OCI-LY7 (cell line): ENCODE measurements around the gene RHNO1. TPM values are rescaled to one million over a fixed set of nuclear protein-coding genes. Genes with fewer than 3 reads are reported as not detected.

Experiments used
- BruUV-seq: library from RNA; stranded (reverse); fragments of 400-500 nt; replicated peaks from 2 replicates; lab custom pipeline; 2021; lab: Mats Ljungman, UMichigan
- CTCF ChIA-PET: fragments of 300-600 bp; sonication (Branson Sonifier 250); formaldehyde crosslinking; loops from one replicate; lab custom pipeline; 2022; ENCODE audit warnings: antibody characterized with exemption; ENCODE audit not compliant: unreplicated experiment; lab: Charles Lee
- POLR2A ChIA-PET: fragments of 300-600 bp; sonication (Branson Sonifier 250); formaldehyde crosslinking; loops from one replicate; lab custom pipeline; 2022; ENCODE audit warnings: antibody characterized with exemption; lab: Charles Lee
- DNase-seq: peaks from one replicate; pipeline ENCODE4 v3.0.0-alpha.2; 2015; ENCODE audit warnings: low spot score
- H2AFZ ChIP-seq: fragments of 200-600 bp; sonication (generic), shearing (Covaris generic); 2 replicates; pipeline ENCODE4 v1.6.1; 2014; ENCODE audit warnings: mild to moderate bottlenecking, antibody characterized with exemption, low read length, moderate library complexity
- H3K27ac ChIP-seq: fragments of 200-600 bp; sonication (generic); 2 replicates; pipeline ENCODE4 v1.5.1; 2014; ENCODE audit warnings: mixed run types, low read depth, mild to moderate bottlenecking, moderate library complexity, low read length, inconsistent platforms; ENCODE audit not compliant: poor library complexity, severe bottlenecking
- H3K36me3 ChIP-seq: fragments of 200-600 bp; sonication (generic); 2 replicates; pipeline ENCODE4 v1.6.1; 2014; ENCODE audit warnings: mild to moderate bottlenecking, antibody characterized with exemption, low read length, moderate library complexity, mixed read lengths; ENCODE audit not compliant: insufficient read depth
- H3K4me1 ChIP-seq: fragments of 200-600 bp; sonication (generic); 2 replicates; pipeline ENCODE4 v1.5.1; 2014; ENCODE audit warnings: mild to moderate bottlenecking, low read length; ENCODE audit not compliant: insufficient read depth, poor library complexity, severe bottlenecking
- H3K4me2 ChIP-seq: fragments of 200-600 bp; sonication (generic); 2 replicates; pipeline ENCODE4 v1.6.1; 2014; ENCODE audit warnings: mild to moderate bottlenecking, low read length
- H3K4me3 ChIP-seq: fragments of 200-600 bp; sonication (generic); 2 replicates; pipeline ENCODE4 v1.5.1; 2014; ENCODE audit warnings: mild to moderate bottlenecking, low read depth, low read length; ENCODE audit not compliant: poor library complexity, severe bottlenecking
- H3K79me2 ChIP-seq: fragments of 200-600 bp; sonication (generic); 2 replicates; pipeline ENCODE4 v1.6.1; 2016; ENCODE audit warnings: low read depth, mild to moderate bottlenecking, low read length, moderate library complexity, mixed read lengths; ENCODE audit not compliant: insufficient read depth
- H3K9me2 ChIP-seq: fragments of 200-600 bp; sonication (generic); 2 replicates; pipeline ENCODE4 v1.6.1; 2016; ENCODE audit warnings: mild to moderate bottlenecking, low read length, mixed read lengths; ENCODE audit not compliant: insufficient read depth
- H3K9me3 ChIP-seq: fragments of 200-600 bp; sonication (generic); 2 replicates; pipeline ENCODE4 v1.6.1; 2014; ENCODE audit warnings: mild to moderate bottlenecking, mixed run types, low read length, mixed read lengths
- H4K20me1 ChIP-seq: fragments of 200-600 bp; sonication (generic); 2 replicates; pipeline ENCODE4 v1.6.1; 2014; ENCODE audit warnings: mild to moderate bottlenecking, antibody characterized with exemption, low read length, moderate library complexity, mixed read lengths; ENCODE audit not compliant: insufficient read depth
- EZH2phosphoT487 ChIP-seq: fragments of 200-600 bp; sonication (generic); IDR thresholded peaks from 2 replicates; pipeline ENCODE4 v1.6.1; 2018; ENCODE audit warnings: low read depth, borderline replicate concordance, mild to moderate bottlenecking, mixed run types, antibody characterized with exemption, low read length, moderate library complexity, mixed read lengths
- intact Hi-C: fragments of 100-400 bp; cut with micrococcal nuclease; formaldehyde crosslinking; loops from one replicate; pipeline ENCODE4 v1.10.0; 2022; ENCODE audit not compliant: unreplicated experiment
- total RNA-seq, 2 experiments: library from RNA; depleted of rRNA in 1 of 2; stranded (reverse); fragments of >200 nt in 1 of 2; shearing (Covaris generic) in 1 of 2; gene quantifications; 2 replicates each; pipeline ENCODE4 v1.2.3, GENCODE V29; 2014 to 2022
- TF ChIP-seq, protein P1 (sequence below): fragments of 200-600 bp; sonication (generic); conservative IDR thresholded peaks from 2 replicates; pipeline ENCODE4 v1.5.1; 2014; ENCODE audit warnings: mild to moderate bottlenecking, antibody characterized with exemption, low read length, moderate library complexity, mixed read lengths

Gene RHNO1
- total RNA-seq, 2 experiments from 2014 or later: 48.3 to 69.8 TPM

DNA sequence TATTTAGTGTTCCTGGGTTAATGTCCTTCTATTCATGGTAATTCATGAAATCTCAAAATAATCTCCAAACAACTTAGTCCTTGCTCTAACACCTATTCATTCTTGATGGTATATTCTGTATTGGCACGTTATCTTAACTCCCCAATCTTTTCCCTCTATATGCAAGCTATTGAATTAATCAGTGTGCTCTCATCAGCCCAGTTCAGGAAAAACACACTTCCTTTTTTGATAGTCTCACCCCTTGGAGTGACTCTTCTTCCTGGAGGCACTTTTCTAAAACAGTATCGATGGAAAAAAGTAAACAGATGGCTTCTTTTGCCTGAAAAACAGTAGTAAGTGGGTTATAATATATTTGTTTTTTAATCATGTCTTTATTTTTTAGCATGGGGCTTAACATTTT lies 42.2 kb downstream of the RHNO1 start:
- H3K4me2 ChIP-seq: no peak overlapping the region
- H3K36me3 ChIP-seq: peaks cover 18% of the 10 kb centered on the region
- H2AFZ ChIP-seq: no peak overlapping the region
- H3K79me2 ChIP-seq: no peaks in the 10 kb centered on the region
- H3K4me3 ChIP-seq: no peak overlapping the region
- ChIA-PET CTCF (no interaction called here), POLR2A (no interaction called here)
- TF ChIP-seq, protein P1, sequence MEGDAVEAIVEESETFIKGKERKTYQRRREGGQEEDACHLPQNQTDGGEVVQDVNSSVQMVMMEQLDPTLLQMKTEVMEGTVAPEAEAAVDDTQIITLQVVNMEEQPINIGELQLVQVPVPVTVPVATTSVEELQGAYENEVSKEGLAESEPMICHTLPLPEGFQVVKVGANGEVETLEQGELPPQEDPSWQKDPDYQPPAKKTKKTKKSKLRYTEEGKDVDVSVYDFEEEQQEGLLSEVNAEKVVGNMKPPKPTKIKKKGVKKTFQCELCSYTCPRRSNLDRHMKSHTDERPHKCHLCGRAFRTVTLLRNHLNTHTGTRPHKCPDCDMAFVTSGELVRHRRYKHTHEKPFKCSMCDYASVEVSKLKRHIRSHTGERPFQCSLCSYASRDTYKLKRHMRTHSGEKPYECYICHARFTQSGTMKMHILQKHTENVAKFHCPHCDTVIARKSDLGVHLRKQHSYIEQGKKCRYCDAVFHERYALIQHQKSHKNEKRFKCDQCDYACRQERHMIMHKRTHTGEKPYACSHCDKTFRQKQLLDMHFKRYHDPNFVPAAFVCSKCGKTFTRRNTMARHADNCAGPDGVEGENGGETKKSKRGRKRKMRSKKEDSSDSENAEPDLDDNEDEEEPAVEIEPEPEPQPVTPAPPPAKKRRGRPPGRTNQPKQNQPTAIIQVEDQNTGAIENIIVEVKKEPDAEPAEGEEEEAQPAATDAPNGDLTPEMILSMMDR: no peak
- no peak for TF ChIP-seq EZH2phosphoT487
- no peak overlapping the region for H3K27ac ChIP-seq
- no peak for DNase-seq
- H4K20me1 ChIP-seq: no peaks in the 10 kb centered on the region
- intact Hi-C loops: no loop called here
- H3K9me3 ChIP-seq: no peaks in the 10 kb centered on the region
- no peaks in the 10 kb centered on the region for H3K9me2 ChIP-seq
- H3K4me1 ChIP-seq: no peaks in the 10 kb centered on the region
- TSS peak; percentile 51 for BruUV-seq

DNA sequence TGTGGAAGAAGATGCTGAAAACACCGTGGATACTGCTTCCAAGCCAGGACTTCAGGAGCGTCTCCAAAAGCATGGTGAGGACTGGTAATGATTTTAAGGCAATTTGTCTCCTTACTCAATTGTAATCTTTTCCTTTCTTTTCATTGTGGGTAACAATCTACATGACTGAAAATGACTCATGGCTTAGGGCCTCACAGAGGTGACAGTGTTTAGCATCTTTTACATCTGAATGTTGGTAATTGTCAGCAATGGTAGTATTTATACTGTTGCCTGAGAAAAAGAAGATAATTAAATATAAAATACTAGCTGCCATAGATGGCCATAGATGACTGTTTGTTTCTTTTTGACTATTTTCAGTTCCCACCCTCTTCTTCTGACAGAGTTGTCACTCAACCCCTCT lies 45.3 kb downstream of the RHNO1 start:
- no peaks in the 10 kb centered on the region for H3K4me1 ChIP-seq
- intact Hi-C loops: no loop called here
- H3K27ac ChIP-seq: no peak overlapping the region
- H4K20me1 ChIP-seq: no peaks in the 10 kb centered on the region
- no peak overlapping the region for H3K4me2 ChIP-seq
- ChIA-PET CTCF (no interaction called here), POLR2A (no interaction called here)
- H3K4me3 ChIP-seq: no peak overlapping the region
- no peaks in the 10 kb centered on the region for H3K9me2 ChIP-seq
- TF ChIP-seq EZH2phosphoT487: no peak
- H2AFZ ChIP-seq: no peak overlapping the region
- BruUV-seq: no TSS peak
- DNase-seq: no peak
- H3K79me2 ChIP-seq: no peaks in the 10 kb centered on the region
- H3K9me3 ChIP-seq: no peaks in the 10 kb centered on the region
- H3K36me3 ChIP-seq: peaks cover 19% of the 10 kb centered on the region

DNA sequence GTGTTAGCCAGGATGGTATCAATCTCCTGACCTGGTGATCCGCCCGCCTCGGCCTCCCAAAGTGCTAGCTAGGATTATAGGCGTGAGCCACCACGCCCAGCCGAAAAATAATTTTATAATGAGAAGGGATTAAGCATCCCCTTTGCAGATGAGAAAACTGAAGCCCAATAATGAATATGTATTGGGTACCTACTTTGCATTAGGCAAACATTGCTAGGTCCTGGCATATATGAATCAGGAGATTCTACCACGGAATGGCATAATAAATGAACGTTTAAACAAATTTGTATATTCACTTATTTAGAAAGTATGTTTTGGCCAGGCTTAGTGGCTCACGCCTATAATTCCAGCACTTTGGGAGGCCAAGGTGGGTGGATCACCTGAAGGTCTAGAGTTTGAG lies 46.0 kb downstream of the RHNO1 start:
- Histone ChIP-seq H2AFZ (no peak overlapping the region), H3K79me2 (no peaks in the 10 kb centered on the region), H3K4me1 (no peaks in the 10 kb centered on the region), H4K20me1 (no peaks in the 10 kb centered on the region), H3K27ac (no peak overlapping the region), H3K36me3 (peaks cover 19% of the 10 kb centered on the region), H3K9me2 (no peaks in the 10 kb centered on the region), H3K4me2 (no peak overlapping the region), H3K4me3 (no peak overlapping the region), H3K9me3 (no peaks in the 10 kb centered on the region)
- no peak for TF ChIP-seq EZH2phosphoT487
- TF ChIP-seq, protein P1: no peak
- ChIA-PET CTCF (no interaction called here), POLR2A (no interaction called here)
- intact Hi-C loops: no loop called here
- no TSS peak for BruUV-seq
- no peak for DNase-seq
